Karpas-422 (cell line): ENCODE measurements around the gene HAPLN3. TPM values are rescaled to one million over a fixed set of nuclear protein-coding genes. Genes with fewer than 3 reads are reported as not detected.
"Not testable (repeated sequence)": the region's sequence is repeated elsewhere in the genome, so short reads cannot be mapped to it uniquely, and the experiment has no call there.

Experiments
- DNase-seq: peaks from one replicate; pipeline ENCODE4 v3.0.0-alpha.2; 2015
- H2AFZ ChIP-seq: fragments of 200-600 bp; sonication (generic); 2 replicates; pipeline ENCODE4 v1.6.1; 2014; ENCODE audit warnings: antibody characterized with exemption, low read length, mixed read lengths
- H3K27ac ChIP-seq: fragments of 200-600 bp; sonication (generic); 2 replicates; pipeline ENCODE4 v1.5.1; 2014; ENCODE audit warnings: mild to moderate bottlenecking, low read length, moderate library complexity
- H3K27me3 ChIP-seq: fragments of 200-600 bp; sonication (generic); 2 replicates; pipeline ENCODE4 v1.6.1; 2014; ENCODE audit warnings: low read length, mixed read lengths
- H3K36me3 ChIP-seq: fragments of 200-600 bp; sonication (generic); 2 replicates; pipeline ENCODE4 v1.6.1; 2014; ENCODE audit warnings: low read length, mixed read lengths; ENCODE audit not compliant: insufficient read depth
- H3K4me1 ChIP-seq: fragments of 200-600 bp; sonication (generic); 2 replicates; pipeline ENCODE4 v1.6.1; 2014; ENCODE audit warnings: mild to moderate bottlenecking, low read length, mixed read lengths
- H3K4me2 ChIP-seq: fragments of 200-600 bp; sonication (generic); 2 replicates; pipeline ENCODE4 v1.6.1; 2014; ENCODE audit warnings: low read length, low read depth, mild to moderate bottlenecking; ENCODE audit not compliant: poor library complexity, severe bottlenecking
- H3K4me3 ChIP-seq: fragments of 200-600 bp; sonication (generic); 2 replicates; pipeline ENCODE4 v1.5.1; 2014; ENCODE audit warnings: mild to moderate bottlenecking, antibody characterized with exemption, low read length, mixed read lengths
- H3K79me2 ChIP-seq: fragments of 200-600 bp; sonication (generic); 2 replicates; pipeline ENCODE4 v1.6.1; 2014; ENCODE audit warnings: mild to moderate bottlenecking, low read length, mixed read lengths
- H3K9ac ChIP-seq: fragments of 200-600 bp; sonication (generic); 2 replicates; pipeline ENCODE4 v1.6.0; 2014; ENCODE audit warnings: low read length
- H3K9me2 ChIP-seq: fragments of 200-600 bp; sonication (generic), shearing (Covaris generic); replicated peaks from 2 replicates; pipeline ENCODE4 v1.6.0; 2014; ENCODE audit warnings: mild to moderate bottlenecking, low read length, moderate library complexity; ENCODE audit not compliant: insufficient read depth
- H3K9me3 ChIP-seq: fragments of 300-700, 200-600 bp; sonication (generic); 2 replicates; pipeline ENCODE4 v1.6.1; 2014; ENCODE audit warnings: low read length, mixed read lengths
- H4K20me1 ChIP-seq: fragments of 200-600 bp; sonication (generic); 2 replicates; pipeline ENCODE4 v1.6.1; 2014; ENCODE audit warnings: mild to moderate bottlenecking, antibody characterized with exemption, low read length, low read depth; ENCODE audit not compliant: insufficient read depth
- total RNA-seq: library from RNA; depleted of rRNA; stranded (reverse); fragments of >200 nt; shearing (Covaris generic); gene quantifications from 2 replicates; pipeline ENCODE4 v1.2.3, GENCODE V29; 2014; ENCODE audit warnings: low replicate concordance; rRNA removed

Gene HAPLN3, protein sequence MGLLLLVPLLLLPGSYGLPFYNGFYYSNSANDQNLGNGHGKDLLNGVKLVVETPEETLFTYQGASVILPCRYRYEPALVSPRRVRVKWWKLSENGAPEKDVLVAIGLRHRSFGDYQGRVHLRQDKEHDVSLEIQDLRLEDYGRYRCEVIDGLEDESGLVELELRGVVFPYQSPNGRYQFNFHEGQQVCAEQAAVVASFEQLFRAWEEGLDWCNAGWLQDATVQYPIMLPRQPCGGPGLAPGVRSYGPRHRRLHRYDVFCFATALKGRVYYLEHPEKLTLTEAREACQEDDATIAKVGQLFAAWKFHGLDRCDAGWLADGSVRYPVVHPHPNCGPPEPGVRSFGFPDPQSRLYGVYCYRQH
- not detected in 2 replicates for total RNA-seq

DNA sequence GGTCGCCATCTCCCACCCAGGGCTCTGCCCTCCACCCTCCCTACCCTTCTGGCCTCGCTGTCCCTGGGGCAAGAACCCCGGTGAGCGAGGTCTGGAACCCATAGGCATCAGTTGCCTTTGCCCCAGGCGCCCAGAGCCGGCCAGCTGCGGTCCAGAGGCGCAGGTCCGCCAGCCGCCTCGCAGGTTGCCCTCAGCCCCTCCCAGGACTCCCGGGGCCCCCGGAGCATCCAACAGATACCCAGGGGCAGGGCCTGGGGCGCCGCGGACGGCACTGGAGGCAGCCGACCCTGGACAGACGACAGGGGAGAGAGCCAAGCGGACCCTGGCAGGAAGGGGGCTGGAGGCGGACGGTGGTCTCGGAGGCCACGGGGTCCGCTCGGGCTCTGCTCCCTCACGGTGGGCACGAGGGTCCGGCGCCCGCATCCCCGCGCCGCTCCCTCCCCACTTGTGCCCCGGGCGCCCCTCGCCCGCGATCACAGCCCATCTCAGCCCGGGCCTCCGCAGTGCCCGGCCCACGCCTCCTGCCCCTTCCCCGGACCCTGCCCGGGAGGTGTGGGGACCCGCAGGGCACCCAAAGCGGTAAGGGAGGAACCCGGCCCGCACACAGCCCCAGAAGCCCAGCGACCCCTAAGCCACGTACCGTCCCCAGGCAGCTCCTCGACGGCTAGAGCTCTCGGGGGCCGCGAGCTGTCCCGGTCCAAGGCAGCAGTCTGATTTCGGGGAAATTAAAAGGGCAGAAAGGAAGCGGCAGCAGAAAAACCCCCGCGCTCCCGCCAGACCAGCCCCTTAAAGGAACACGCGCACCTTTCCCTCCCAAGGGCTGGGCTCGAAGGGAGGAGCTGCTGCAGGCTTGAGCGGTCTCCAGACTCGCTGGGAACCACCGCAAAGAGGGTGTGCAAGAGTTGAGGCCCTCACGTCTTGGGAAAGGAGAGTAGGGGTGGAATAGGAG is at the start of gene HAPLN3:
Gene HAPLN3 (minus strand): TSS at position 726 of the 949 bp plus-strand sequence. CDS start 8,246 bp downstream, outside the sequence.
- Histone ChIP-seq H3K27ac (no peak within 1 kb of the TSS), H4K20me1 (no peaks in the 10 kb centered on the region), H3K36me3 (no peaks in the 10 kb centered on the region), H3K79me2 (no peaks in the 10 kb centered on the region), H3K27me3 (no peaks in the 10 kb centered on the region), H3K4me2 (no peak within 1 kb of the TSS), H3K4me3 (no peak within 1 kb of the TSS), H2AFZ (no peak within 1 kb of the TSS), H3K9ac (no peak within 1 kb of the TSS), H3K4me1 (no peaks in the 10 kb centered on the region), H3K9me3 (no peaks in the 10 kb centered on the region), H3K9me2 (no peaks in the 10 kb centered on the region)
- DNase-seq, result no peak

DNA sequence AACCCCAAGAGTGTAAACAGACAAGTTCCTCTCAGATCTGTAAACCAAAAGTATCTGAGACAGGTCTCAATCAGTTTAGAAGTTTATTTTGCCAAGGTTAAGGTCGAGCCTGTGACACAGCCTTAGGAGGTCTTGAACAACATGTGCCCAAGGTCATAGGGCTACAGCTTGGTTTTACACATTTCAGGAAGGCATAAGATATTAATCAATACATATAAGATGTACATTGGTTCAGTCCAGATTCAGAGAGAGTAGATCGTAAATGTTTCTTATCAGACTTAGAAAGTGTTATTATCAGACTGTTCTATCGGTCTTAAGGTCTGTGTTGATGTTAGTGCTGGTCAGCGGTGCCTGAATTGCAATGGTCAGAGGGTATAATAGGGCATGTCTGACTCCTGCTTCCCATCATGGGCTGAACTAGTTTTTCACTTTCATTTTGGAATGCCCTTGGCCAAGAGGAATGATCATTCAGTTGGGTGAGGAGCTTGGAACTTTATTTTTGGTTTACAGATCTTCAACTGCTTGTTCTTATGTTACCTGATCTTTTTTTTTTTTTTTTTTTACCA is 44.8 kb upstream of the HAPLN3 start:
- Histone ChIP-seq H3K36me3 (no peaks in the 10 kb centered on the region), H3K27me3 (no peaks in the 10 kb centered on the region), H4K20me1 (no peaks in the 10 kb centered on the region), H3K4me1 (peaks cover 6% of the 10 kb centered on the region), H3K4me3 (no peak overlapping the region), H2AFZ (no peak overlapping the region), H3K27ac (no peak overlapping the region), H3K9me3 (no peaks in the 10 kb centered on the region), H3K9ac (no peak overlapping the region), H3K4me2 (no peak overlapping the region), H3K79me2 (no peaks in the 10 kb centered on the region), H3K9me2 (no peaks in the 10 kb centered on the region)
- DNase-seq, result no peak

DNA sequence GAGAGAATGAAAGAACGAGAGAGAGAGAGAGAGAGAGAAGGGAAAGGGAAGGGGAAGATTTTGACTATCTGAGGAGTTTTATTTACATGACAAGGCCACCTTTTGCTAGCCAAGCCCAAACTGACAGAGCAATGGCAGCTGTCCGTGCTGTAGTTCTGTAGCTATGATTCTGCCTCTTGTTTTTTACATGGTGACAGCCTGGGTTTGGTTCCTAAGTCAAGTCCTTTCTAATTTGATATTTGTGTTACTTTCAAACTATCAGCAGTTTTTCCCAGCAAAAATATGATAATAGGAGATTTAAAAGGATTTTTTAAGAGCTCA is 44.1 kb upstream of the HAPLN3 start:
- Histone ChIP-seq H3K79me2 (no peaks in the 10 kb centered on the region), H3K4me2 (no peak overlapping the region), H3K27me3 (no peaks in the 10 kb centered on the region), H3K9me3 (no peaks in the 10 kb centered on the region), H3K27ac (no peak overlapping the region), H3K36me3 (no peaks in the 10 kb centered on the region), H3K4me1 (peaks cover 6% of the 10 kb centered on the region), H3K4me3 (no peak overlapping the region), H2AFZ (no peak overlapping the region), H3K9me2 (no peaks in the 10 kb centered on the region), H3K9ac (no peak overlapping the region), H4K20me1 (no peaks in the 10 kb centered on the region)
- DNase-seq, result no peak

DNA sequence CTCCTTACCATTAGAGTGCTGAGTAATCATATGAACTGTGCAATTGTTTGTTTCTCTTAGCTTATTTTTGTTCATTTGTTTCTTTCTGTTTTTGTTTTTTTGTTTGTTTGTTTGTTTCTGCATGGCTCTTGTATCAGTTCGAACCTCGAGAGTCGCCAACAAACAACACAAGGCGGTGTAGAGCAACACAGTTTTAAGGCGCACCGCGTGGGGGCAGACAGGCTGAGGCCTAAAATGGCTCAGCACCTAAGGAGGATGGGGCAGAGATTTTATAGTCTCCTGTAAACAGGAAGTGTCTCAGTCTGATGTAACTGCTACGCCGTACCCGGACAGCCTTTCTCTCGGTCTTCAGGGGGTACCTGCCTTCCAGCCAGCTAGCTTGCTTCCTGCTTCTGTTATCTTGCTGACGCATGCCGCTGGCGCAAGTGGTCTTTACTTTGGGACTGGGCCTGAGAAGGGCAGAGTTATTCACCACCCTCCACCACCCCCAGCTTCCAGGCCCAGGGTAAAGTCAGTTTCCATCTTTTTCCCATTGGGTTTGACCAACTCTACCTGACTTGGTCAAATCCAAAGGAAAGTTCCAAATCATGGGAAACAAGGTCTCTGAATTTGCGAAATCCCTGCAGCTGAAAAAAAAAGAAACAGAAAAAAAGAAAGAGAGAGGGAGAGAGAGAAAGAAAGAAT is 43.6 kb upstream of the HAPLN3 start:
- Histone ChIP-seq H3K27ac (no peak overlapping the region), H3K4me3 (no peak overlapping the region), H3K4me2 (no peak overlapping the region), H3K4me1 (peaks cover 6% of the 10 kb centered on the region), H3K79me2 (no peaks in the 10 kb centered on the region), H3K9ac (no peak overlapping the region), H3K27me3 (no peaks in the 10 kb centered on the region), H3K9me2 (no peaks in the 10 kb centered on the region), H4K20me1 (no peaks in the 10 kb centered on the region), H3K36me3 (no peaks in the 10 kb centered on the region), H3K9me3 (no peaks in the 10 kb centered on the region), H2AFZ (no peak overlapping the region)
- DNase-seq, result no peak

DNA sequence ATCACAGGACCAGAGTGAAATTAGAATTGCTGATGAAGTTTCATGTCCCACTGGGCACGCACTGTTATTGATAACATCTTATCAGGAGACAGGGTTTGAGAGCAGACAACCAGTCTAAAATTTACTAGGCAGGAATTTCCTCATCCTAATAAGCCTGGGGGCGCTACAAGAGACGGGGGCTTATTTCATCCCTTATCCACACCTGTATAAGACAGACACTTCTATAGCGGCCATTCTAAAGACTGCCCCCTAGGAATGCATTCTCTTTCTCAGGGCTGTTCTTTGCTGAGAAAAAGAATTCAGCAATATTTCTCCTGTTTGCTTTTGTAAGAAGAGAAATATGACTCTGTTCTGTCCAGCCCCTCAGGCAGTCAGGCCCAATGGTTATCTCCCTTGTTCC is 39.1 kb upstream of the HAPLN3 start:
- H3K9ac ChIP-seq, H3K36me3 ChIP-seq, H4K20me1 ChIP-seq, H3K27ac ChIP-seq, H3K9me2 ChIP-seq, H3K4me3 ChIP-seq, H3K79me2 ChIP-seq, DNase-seq, H3K4me1 ChIP-seq, H2AFZ ChIP-seq, H3K9me3 ChIP-seq, H3K4me2 ChIP-seq, H3K27me3 ChIP-seq: not testable (repeated sequence)

DNA sequence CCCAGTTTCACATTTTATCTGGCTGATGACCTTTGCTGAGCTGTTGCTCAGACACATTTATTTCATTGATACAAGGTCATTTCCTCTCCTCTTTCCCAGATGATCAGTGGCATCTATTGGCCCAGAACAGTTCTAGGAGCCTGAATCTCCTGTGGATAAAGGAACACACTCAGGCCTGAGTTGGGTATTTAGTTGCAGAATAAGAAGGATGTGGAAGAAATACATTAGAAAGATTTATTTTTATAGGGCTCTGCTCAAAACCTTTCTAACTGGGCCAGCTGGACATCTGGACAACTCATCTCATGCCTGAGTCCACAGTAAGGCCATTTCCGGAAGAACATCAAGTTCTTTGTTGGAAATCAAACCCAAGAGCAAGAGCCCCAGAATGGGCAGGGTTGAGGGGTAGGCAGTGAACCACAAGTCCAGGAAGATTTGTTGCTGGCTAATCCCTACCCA is 37.6 kb upstream of the HAPLN3 start:
- no peak overlapping the region for H2AFZ ChIP-seq
- H3K4me2 ChIP-seq, result no peak overlapping the region
- no peaks in the 10 kb centered on the region for H3K9me3 ChIP-seq
- H3K9me2 ChIP-seq, result no peaks in the 10 kb centered on the region
- no peaks in the 10 kb centered on the region for H3K4me1 ChIP-seq
- no peaks in the 10 kb centered on the region for H3K27me3 ChIP-seq
- no peak for DNase-seq
- H3K9ac ChIP-seq, result no peak overlapping the region
- no peaks in the 10 kb centered on the region for H4K20me1 ChIP-seq
- H3K27ac ChIP-seq, result no peak overlapping the region
- no peaks in the 10 kb centered on the region for H3K36me3 ChIP-seq
- no peaks in the 10 kb centered on the region for H3K79me2 ChIP-seq
- no peak overlapping the region for H3K4me3 ChIP-seq

DNA sequence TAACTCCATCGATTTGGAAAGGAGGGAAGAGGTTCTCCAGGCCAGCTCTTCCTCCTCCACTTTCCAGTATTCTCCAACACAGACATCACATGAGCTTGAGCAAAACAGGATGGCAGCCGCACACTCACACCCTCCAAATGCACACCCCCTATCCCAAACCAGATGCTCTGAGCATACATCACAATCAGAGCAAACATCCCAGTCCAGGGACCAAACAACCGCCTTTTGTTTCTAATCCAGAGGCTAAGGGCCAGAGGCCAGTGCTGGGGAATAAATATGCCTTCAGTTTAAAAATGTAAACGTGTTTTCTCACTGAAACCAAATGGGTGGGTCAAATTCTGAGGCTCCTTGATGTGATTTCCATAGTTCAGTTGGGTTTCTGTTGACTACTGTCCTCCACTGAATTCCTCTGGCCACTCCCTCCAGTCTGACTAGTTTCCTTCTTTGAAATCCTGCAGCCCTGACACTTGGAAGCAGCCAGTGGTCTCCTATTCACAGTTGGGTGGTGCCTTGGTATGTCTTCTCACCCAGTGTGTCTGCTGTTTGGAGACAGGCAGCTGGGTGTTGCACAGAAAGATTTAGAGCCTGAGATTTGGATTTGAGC is 37.0 kb upstream of the HAPLN3 start:
- H3K4me3 ChIP-seq, result no peak overlapping the region
- no peak overlapping the region for H2AFZ ChIP-seq
- no peaks in the 10 kb centered on the region for H3K4me1 ChIP-seq
- H3K27me3 ChIP-seq, result no peaks in the 10 kb centered on the region
- H3K36me3 ChIP-seq, result no peaks in the 10 kb centered on the region
- no peak overlapping the region for H3K27ac ChIP-seq
- H3K9me2 ChIP-seq, result no peaks in the 10 kb centered on the region
- no peak for DNase-seq
- no peak overlapping the region for H3K4me2 ChIP-seq
- no peaks in the 10 kb centered on the region for H3K9me3 ChIP-seq
- no peak overlapping the region for H3K9ac ChIP-seq
- H4K20me1 ChIP-seq, result no peaks in the 10 kb centered on the region
- no peaks in the 10 kb centered on the region for H3K79me2 ChIP-seq
